ENCODE results near the gene KRT86.

KRT86 gene

GRCh38 chr12:52322069-52322468, 47.6 kb downstream of the KRT86 start:
- POLR2A ChIA-PET, result no interaction called here
- TF ChIP-seq ZNF777 (tag by site-specific recombination; IDR thresholded peaks at IDR 0.05; ENCODE audit: borderline replicate concordance), result no peak
- TF ChIP-seq ZFP41 (tag by site-specific recombination; IDR thresholded peaks at IDR 0.05; ENCODE audit: borderline replicate concordance), result no peak
- TF ChIP-seq ZNF184 (tag by site-specific recombination; IDR thresholded peaks at IDR 0.05), result no peak
- no peak for TF ChIP-seq SCRT2 (tag by site-specific recombination; IDR thresholded peaks at IDR 0.05)
- no peak for TF ChIP-seq TRIM28 (IDR thresholded peaks at IDR 0.05; ENCODE audit: borderline replicate concordance, low read length)
- Histone ChIP-seq H3K4me3 (ENCODE audit: low read depth, low read length) (no peak overlapping the region), H3K27ac (ENCODE audit: extremely low read depth, low read depth, low read length) (no peak overlapping the region), H3K9me3 (ENCODE audit: control insufficient read depth, insufficient read depth, low read depth, low read length) (no peaks in the 10 kb centered on the region), H3K4me1 (ENCODE audit: control insufficient read depth, insufficient read depth, low read length) (no peaks in the 10 kb centered on the region), H3K36me3 (ENCODE audit: control insufficient read depth in 2 of 2, insufficient read depth in 1 of 2, low read length in 2 of 2) (no peaks in the 10 kb centered on the region)
- CTCF ChIA-PET, result interaction anchor here (0.6 to 1.5 kb wide), 4 partner anchors 136 to 204 kb away, joined by 3 to 7 read pairs (median 4); partner anchors contain the start of gene KRT6A

- no peaks in the 10 kb centered on the region for H3K36me3 ChIP-seq (ENCODE audit: control insufficient read depth in 2 of 2, insufficient read depth in 1 of 2, low read length in 2 of 2)
- no peaks in the 10 kb centered on the region for H3K4me1 ChIP-seq (ENCODE audit: control insufficient read depth, insufficient read depth, low read length)
- ChIA-PET POLR2A (no interaction called here), CTCF (interaction anchor here (1.0 to 1.5 kb wide), 2 partner anchors 166 to 174 kb away, joined by 3 to 7 read pairs; no protein-coding TSS in a partner anchor)
- TF ChIP-seq GLIS2 (tag by site-specific recombination; IDR thresholded peaks at IDR 0.05) (no peak), PATZ1 (tag by site-specific recombination; IDR thresholded peaks at IDR 0.05) (no peak), ZBTB10 (tag by site-specific recombination; IDR thresholded peaks at IDR 0.05) (no peak)
- no peak overlapping the region for H3K27ac ChIP-seq (ENCODE audit: extremely low read depth, low read depth, low read length)
- H3K9me3 ChIP-seq (ENCODE audit: control insufficient read depth, insufficient read depth, low read depth, low read length), result no peaks in the 10 kb centered on the region
- no peak overlapping the region for H3K4me3 ChIP-seq (ENCODE audit: low read depth, low read length)
Observed at GRCh38 chr12:52323001-52323400, 48.6 kb downstream of the KRT86 start.

- no peak for TF ChIP-seq RBAK (tag by site-specific recombination; IDR thresholded peaks at IDR 0.05)
- no peak for TF ChIP-seq SP2 (tag by site-specific recombination; IDR thresholded peaks at IDR 0.05)
- TF ChIP-seq ZNF184 (tag by site-specific recombination; IDR thresholded peaks at IDR 0.05), result no peak
- TF ChIP-seq ZBTB26 (tag by site-specific recombination; optimal IDR thresholded peaks at IDR 0.05), result no peak
- no peak for TF ChIP-seq OVOL3 (tag by site-specific recombination; IDR thresholded peaks at IDR 0.05)
- no peak for TF ChIP-seq TSHZ1 (tag by site-specific recombination; IDR thresholded peaks at IDR 0.05; ENCODE audit: borderline replicate concordance)
- TF ChIP-seq ZBTB20 (tag by site-specific recombination; IDR thresholded peaks at IDR 0.05), result no peak
- TF ChIP-seq ZNF174 (tag by site-specific recombination; IDR thresholded peaks at IDR 0.05), result no peak
- TF ChIP-seq ZNF692 (tag by site-specific recombination; IDR thresholded peaks at IDR 0.05), result no peak
- TF ChIP-seq ZNF416 (tag by site-specific recombination; IDR thresholded peaks at IDR 0.05), result no peak
- no peak for TF ChIP-seq ZNF571 (tag by site-specific recombination; IDR thresholded peaks at IDR 0.05)
- TF ChIP-seq ZNF292 (tag by site-specific recombination; IDR thresholded peaks at IDR 0.05; ENCODE audit: borderline replicate concordance, low read depth), result no peak
- TF ChIP-seq ZNF561 (tag by site-specific recombination; IDR thresholded peaks at IDR 0.05; ENCODE audit: borderline replicate concordance), result no peak
- ChIA-PET CTCF (interaction anchor here (1.0 kb wide), 1 partner anchor 175 kb away, joined by 3 read pairs; no protein-coding TSS in a partner anchor), POLR2A (no interaction called here)
- no peaks in the 10 kb centered on the region for H3K36me3 ChIP-seq (ENCODE audit: control insufficient read depth in 2 of 2, insufficient read depth in 1 of 2, low read length in 2 of 2)
- H3K4me1 ChIP-seq (ENCODE audit: control insufficient read depth, insufficient read depth, low read length), result no peaks in the 10 kb centered on the region
- H3K27ac ChIP-seq (ENCODE audit: extremely low read depth, low read depth, low read length), result no peak overlapping the region
- no peaks in the 10 kb centered on the region for H3K9me3 ChIP-seq (ENCODE audit: control insufficient read depth, insufficient read depth, low read depth, low read length)
- no peak overlapping the region for H3K4me3 ChIP-seq (ENCODE audit: low read depth, low read length)
Observed at GRCh38 chr12:52323416-52324152, 49.1 kb downstream of the KRT86 start.
